Umbilical cord (tissue), 2 donors: Measurements from ENCODE around the gene MBD6. TPM values are rescaled to one million over a fixed set of nuclear protein-coding genes. Genes with fewer than 3 reads are reported as not detected.
A peak's percentile ranks its signal among the peaks of the same experiment; 100 is the strongest.

ENCODE experiments used
- DNase-seq: peaks from one replicate; pipeline ENCODE4 v3.0.0-alpha.2; 2015; ENCODE audit warnings: low spot score
- total RNA-seq: library from RNA; depleted of rRNA; stranded (reverse); fragments of >200 nt; gene quantifications from one replicate; pipeline ENCODE4 v1.2.3, GENCODE V29; 2014; ENCODE audit warnings: low replicate concordance; ENCODE audit not compliant: insufficient read depth

The MBD6 gene
- total RNA-seq, 1 donor from 2014 or later = 1.9 TPM

- DNase-seq = no peak
Measured at GRCh38 chr12:57527184-57527583, 4.6 kb downstream of the MBD6 start.

- DNase-seq = no peak
Measured at GRCh38 chr12:57528176-57528575, 5.6 kb downstream of the MBD6 start.

GRCh38 chr12:57528831-57529555, 6.4 kb downstream of the MBD6 start:
- DNase-seq = no peak

DNA sequence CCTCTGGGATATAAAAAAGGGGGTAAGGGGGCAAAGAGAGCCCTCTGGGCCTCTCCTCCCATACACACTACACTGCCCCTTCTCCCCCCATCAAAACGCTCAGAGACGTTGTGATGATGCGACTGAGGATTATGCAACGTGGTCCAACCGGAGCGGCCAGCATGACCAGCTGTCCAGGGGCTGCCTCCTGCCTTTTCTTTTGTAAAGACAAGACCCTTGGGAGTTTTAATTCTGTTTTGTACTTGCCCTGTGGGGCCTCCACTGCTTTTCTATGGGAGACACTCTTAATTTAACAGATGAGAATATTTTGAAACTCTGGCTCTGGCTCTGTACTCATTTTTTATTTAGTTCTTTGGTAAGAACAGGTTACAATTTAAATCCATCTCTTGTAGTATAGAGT, 7.2 kb downstream of the MBD6 start:
- no peak for DNase-seq

DNA sequence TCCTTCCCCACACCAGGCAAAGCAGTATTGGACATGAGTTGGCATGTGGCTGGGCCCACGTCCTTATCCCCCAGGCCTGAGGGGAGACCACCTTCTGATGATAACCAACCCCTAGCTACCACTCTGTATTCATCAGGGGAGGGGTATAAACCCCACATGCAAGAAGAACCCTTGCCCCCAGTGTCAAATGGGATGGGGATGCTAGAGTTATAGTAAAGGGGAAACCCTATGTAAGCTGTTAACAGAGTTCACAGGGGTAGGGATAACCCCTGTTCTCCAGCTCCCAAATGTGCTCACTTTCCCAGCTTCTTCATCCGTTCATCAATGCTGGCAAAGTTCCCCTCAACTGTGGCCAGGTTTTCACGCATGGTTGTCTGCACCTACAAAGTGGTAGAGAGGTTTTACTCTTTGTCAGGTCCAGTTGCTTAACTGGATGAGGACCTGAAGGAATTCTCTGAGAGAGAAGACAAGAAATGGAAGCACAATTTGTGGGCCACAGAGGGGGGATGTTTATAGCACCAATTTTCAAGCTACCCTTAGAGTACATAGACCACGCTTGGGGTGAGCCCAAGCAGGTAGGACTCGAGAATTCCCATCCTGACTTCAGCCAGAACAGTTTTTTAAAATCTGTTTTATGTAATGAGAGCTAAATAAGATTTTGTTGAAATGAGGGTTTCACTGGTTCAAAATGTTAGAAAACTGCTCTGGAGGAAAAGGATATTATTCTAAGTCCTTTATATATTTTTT, 7.9 kb downstream of the MBD6 start:
- no peak for DNase-seq

GRCh38 chr12:57531836-57532235, 9.2 kb downstream of the MBD6 start:
- no peak for DNase-seq

DNA sequence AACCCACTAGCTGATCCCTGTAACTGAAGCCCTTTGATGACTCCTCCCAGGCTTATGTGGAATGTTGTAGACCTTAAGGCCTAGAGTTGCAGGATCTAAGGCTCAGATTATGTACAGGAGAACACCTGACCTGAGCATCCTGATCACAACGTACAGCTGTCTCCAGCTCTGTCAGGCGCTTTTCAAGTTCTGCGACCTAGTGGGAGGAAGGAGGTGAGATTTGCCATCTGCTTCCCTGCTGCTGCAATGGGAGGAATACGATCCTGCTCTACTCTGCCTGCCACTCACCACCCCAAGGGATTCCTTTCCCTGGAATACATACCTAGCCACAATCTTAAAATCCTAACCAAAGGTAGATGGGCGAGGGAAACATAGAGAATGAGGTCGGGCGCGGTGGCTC, 10.5 kb downstream of the MBD6 start:
- DNase-seq = no peak

- DNase-seq = no peak
Measured at GRCh38 chr12:57534250-57534649, 11.6 kb downstream of the MBD6 start.

- no peak for DNase-seq
Measured at GRCh38 chr12:57534991-57535543, 12.4 kb downstream of the MBD6 start.

DNA sequence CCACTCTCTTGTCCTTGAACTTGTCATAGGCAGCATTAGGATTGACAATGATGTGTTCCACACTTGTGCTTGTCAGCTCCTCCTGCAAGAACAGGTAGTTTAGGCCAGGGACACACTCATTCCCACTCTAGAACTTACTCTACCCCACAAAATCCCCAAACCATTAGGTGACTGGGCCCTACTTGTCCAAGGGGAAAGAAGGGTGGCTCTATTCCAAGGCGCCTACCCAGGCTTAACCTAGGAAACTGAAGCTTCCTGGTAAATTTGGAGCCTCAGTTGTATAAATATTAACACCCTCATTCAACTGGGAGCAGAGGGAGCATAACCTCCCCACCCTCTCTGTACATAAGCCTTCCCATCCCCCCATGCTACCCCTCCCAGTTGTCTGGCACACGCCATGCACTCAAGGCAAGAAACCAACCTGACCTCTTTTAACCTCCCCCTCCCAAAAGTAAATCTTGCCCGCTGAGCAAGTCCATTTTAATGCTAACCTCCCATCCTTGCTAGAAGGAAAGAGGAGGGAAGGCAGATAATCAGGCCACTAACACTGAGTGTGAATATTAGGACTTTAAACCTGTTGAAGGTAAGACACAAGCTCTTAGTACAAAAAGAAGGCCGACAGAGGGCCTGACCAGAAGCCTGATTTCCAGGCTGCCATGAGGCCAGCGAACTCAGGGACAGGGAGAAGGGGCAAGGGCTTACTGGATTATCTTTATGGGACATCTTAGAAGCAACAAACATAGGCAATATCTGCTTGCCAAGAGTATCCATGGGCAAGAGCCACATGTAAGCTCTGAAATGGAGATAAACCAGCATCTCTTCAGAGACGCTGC, 13.4 kb downstream of the MBD6 start:
- no peak for DNase-seq

DNA sequence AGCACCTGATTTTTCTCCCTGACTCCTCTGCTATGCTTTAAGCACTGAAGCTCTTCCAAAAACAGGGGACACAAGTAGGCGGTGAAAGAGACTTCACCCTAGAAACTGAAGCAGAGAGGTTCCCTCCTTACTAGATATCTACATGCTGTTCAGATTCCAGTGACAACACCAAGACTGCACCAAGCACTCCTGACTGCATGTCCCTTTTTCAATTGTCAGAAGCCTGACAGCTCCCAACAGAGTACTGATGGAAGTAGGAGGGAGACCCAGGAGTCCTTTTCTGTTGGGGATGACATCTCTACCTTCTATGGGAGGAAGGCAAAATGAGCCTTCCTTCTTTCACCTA, 13.9 kb downstream of the MBD6 start:
- no peak for DNase-seq

DNA sequence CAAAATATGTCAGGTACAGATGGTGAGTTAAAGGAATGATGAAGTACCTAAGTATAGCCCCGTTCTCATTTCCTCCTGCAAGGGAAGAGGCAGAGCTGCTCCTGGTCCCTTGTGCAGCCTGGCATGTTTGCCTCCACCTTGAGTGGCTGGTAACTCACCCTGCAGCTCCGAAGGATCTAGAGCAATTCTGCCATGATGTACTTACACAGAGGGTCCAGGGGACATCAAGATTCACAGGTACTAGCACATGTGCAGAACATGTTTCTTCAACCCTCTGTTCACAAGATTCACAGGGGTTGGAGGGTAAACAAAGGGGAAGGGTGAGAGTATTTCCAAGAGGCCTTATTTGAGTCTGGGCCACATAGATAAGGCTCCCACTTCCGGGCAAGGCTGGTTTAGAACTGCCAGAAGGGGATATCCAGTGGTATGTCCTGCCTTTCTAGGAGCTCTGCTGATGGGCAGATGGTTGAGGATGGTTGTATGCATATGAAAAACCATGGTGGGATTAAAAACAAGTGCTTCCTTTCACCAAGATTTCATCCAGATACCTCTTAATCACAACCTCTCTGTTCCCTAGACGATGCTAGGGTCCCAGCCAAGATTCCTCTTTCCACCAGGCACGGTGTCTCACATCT, 16.6 kb downstream of the MBD6 start:
- DNase-seq = no peak

- DNase-seq = no peak
Measured at GRCh38 chr12:57541001-57541400, 18.4 kb downstream of the MBD6 start.

- DNase-seq = no peak
Measured at GRCh38 chr12:57541717-57542116, 19.1 kb downstream of the MBD6 start.

GRCh38 chr12:57543581-57543980, 21.0 kb downstream of the MBD6 start:
- DNase-seq = no peak

GRCh38 chr12:57545809-57546437, 23.3 kb downstream of the MBD6 start:
- DNase-seq = no peak

GRCh38 chr12:57546438-57547287, 24.0 kb downstream of the MBD6 start, which contains the start of gene DCTN2:
DCTN2 (minus strand) TSS chr12:57547192; CDS start chr12:57547063, 129 bp downstream.
- peak; percentile 99 for DNase-seq

DNA sequence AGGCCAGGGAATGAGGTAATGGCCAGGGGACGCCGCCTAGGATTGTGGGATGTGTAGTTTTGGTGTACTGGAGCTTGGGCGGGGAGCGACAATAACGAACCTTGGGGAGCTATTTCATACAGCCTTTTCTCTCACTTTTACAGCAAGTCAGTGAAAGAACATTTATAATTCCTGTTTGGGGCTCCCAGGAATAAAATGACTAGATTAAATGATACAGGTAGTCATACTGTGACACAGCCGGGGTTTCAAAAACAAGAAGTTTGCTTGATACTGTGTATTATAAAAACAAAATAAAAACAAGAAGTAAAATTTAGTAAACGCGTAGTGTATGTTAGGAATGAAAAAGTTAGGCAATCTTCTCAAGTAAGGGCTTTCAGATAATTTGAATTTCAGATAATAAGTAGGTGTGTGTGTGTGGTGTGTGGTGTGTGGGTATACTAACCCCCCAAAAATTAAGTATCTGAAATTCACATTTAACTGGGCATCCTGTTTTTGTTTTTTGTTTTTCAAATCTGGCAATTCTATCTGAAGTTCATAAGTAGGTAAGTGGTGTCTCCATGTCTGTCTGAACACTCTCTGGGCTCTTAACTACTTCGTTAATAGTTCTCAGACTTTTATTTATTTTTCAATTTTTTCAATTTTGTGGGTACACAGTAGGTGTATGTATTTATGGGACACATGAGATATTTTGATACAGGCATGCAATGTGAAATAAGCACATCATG, 24.8 kb downstream of the MBD6 start:
- DNase-seq = no peak

GRCh38 chr12:57548013-57548315, 25.3 kb downstream of the MBD6 start:
- no peak for DNase-seq

GRCh38 chr12:57548488-57548887, 25.9 kb downstream of the MBD6 start:
- DNase-seq = no peak
